Activated CD8-positive, alpha-beta memory T cell treated with anti-CD3 and anti-CD28 coated beads for 48 hours (primary cell): ENCODE data around the gene TMEM125.

Experiments
- DNase-seq, 3 experiments: peaks; one replicate each; pipeline ENCODE4 v3.0.0-alpha.2; 2020; ENCODE audit warnings: low read depth in 2 of 3, low spot score in 2 of 3

TMEM125 gene

DNA sequence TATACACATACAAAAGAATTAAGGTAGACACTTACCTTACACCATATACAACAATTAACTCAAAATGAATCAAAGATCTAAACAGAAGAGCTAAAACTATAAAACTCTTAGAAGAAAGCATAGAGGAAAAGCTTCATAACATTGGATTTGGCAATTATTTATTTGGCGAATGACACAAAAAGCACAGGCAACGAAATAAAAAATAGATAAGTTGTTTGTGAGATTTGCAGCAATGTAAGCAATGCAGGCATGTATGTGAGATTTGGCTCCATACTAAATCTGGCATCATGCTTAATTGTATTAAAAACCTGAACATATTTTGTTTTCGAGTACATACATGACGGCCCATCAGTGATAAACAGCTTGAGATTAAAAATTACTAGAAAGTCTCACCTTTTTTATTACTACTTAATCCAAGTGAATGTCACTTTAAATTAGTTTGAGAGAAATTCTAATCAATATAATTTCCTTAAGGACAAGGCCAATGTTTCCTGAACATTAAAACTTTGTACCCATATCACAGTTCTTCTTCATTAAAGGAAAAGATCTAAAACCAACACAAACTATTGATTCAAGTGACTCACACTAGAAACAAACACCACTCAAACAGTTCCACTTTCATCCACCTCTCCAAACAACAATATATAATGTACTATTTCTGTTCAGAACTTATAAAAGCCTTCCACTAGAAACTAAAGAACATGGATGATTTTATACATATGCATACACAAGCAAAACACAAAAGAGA, 23.1 kb upstream of the TMEM125 start:
- no peak for DNase-seq

DNA sequence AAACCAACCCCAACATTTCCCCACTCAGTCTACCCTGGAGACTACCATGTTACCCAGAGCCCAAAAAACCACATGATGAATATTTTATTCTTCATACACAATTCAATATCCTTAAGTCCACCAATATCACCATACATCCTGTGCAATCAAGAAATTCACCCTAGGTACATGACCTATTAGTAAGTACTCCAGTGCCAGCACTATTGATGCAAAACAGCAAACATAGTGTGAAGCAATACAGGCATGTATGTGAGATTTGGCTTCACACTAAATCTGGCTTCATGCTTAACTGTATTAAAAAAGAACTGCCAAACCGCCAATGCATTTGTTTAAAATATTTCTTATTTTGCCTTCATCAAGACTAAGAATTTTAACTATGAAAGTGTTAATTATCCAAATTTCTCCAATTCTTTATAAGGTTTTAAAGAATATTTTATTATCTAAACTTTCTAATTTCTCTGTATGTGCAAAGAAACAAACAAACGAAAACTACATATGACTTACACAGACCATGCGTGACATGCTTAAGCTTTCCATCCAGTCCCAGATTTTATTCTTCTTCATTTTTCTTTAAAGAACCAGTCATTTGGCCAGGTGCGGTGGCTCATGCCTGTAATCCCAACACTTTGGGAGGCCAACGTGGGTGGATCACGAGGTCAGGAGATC, 22.4 kb upstream of the TMEM125 start:
- DNase-seq: no peak

DNA sequence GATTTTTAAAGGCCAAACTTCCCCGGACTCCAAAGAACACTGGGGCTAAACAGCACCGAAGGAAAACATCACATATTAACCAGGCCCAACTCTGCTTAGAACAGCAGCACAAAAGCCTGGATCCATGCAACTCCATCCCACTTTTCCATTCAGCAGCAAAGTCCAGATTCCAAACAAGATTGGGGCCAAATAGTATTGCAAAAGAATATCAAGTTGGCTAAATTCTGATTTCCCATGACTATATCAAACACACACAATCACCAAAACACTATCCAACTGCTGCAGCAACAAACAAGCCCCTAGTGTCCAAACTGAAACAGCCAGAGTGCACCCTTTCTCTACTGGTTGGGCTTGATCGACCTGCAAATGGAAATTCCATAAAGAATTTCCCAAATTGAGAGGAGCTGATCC, 19.4 kb upstream of the TMEM125 start:
- no peak for DNase-seq

DNA sequence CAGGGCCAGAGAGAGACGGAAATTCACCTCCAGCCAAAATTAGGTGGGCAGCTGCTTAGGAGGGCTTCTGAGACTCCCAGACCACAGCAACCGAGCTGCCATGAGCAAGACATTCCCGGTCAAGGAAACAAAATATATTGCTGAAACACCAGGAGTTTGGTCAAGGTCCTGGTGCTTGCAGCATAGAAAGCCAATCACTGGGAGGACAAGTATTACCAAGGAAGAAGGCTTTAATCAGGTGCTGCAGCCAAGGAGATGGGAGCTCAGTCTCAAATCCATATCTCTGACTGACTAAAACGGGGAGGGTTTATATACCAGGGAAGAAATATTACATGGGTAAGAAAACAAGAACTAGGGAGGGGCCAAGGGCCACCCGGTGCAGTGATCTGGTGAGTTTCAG, 18.8 kb upstream of the TMEM125 start:
- no peak for DNase-seq

DNA sequence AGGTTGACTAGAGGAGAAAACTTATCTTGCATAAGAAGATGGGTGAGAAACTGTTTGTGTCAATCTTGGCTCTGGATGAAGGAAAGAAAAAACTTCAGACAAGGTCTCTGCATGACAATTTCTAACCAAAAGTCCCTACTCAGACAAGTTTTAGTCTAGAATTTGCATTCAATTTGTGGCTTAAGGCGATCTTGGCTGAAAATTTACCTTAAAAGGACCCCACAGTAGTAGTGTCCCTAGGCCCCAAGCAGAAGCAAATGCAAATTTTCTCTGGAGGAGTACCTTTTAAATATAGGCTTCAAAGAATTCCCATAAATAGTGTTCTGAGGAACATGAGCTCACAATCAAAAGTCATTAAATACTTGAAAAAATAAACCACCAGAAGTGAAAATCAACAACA, 17.6 kb upstream of the TMEM125 start:
- no peak for DNase-seq

DNA sequence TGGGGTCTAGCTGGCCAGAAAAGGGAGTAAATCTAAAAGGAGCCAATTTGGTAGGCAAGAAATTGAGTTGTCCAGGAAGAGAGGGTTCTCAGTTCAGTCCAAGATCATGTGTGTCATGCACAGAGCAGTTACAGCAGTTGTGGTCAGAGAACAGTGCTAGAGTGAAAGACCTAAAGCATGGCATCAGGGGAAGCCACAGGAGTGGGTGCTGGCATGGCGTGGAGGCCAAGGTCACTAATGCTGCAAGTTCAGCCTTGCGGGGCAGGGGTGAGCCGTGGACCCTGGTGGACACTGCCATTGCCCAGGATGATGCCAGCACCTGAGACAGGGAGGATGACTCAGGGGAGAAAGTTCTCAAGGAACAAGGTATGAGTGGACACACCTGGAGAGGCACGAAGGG, 16.6 kb upstream of the TMEM125 start:
- no peak for DNase-seq

DNA sequence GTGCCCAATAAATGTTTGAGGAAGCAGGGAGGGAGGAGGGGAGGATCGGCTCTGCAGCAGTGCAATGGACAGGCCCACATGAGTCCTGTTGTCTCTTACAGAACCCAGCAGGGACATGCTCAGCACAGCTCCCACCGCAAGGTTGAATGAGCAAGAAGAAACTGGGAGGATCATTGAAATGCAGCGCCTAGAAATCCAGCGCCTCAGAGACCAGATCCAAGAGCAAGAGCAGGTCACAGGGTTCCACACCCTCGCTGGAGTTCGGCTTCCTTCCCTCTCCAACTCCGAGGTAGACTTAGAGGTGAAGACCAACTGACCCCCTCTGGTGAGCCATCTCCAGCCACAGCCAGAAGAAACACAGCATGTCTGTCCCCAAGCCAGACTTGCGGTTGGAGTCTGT, 15.9 kb upstream of the TMEM125 start:
- no peak for DNase-seq

DNA sequence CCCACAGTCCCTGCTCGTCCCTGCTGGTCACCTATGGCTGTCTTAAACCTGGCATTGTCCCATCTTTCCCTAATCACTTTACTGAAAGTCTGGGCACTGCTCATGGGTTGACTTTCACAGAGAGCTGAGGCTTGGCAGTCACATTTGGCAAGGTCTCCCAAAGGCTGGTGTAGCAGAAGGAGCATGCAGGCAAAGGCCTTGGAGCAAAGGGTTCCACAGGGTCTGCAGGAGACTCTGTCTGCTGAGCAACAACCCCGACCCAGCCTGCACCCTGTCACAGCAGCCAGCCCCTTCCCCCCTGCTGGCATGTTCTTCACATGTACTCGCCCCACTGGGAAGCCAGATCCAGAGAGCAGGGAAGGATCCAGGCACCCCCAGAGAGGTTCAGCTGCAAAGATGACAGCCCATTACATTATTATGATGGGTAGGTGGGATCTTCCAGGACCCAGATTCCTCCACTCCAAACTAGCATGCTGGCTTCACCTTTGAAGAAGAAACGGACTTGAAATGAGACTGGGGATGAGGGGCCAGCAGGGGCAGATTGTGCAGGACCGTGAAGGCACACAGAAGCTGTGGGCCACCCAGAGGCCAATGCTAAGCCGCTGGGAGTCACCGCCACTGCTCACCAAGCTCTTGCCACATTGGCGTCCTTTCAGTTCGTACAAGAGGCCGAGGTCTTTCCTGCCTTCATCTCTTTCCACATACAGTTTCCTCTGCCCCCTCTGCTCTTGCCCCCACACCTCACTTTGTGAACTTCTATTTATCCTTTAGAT, 14.2 kb upstream of the TMEM125 start:
- DNase-seq: no peak

DNA sequence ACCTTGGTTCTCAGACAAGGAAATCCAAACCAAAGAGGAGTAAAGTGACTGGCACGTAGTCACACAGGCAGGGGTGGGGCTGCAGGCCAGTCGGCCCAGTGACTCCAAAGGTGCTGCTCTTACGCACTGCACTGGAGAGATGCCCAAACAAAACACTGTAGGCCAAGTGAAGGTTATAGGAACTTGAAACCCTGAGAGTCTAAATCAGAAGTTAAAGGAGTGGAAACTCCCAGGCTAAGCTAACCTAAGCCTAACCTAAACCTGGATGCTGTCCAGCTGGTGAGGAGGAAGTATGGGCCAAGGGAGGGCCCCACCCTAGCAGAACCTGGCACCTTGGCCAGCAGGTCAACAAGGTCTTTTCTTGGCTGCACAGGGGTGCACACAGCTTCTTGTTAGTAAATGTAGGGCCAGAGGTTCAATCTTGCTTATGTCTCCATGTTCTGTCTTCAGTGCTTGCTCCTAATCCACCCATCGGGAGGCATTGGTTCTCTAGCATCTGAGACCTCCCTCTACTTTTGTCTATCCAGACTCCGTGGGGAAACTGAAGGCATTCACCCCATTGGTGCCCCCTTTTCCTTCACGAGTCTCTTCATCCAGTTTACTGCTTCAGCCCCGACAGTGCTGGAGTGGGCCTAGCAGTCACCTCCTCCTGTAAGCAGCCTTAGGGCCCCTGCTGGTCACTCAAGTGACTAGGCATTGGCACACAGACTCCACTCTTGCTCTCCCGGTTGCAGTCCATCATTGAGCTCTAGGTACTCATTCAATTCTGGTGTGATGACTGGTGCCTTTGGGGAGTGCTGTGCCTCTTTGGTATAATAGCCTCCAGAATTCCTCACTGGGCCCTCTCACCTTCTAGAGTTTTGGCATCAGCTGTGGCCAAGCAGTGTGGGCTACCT, 12.9 kb upstream of the TMEM125 start:
- no peak for DNase-seq

DNA sequence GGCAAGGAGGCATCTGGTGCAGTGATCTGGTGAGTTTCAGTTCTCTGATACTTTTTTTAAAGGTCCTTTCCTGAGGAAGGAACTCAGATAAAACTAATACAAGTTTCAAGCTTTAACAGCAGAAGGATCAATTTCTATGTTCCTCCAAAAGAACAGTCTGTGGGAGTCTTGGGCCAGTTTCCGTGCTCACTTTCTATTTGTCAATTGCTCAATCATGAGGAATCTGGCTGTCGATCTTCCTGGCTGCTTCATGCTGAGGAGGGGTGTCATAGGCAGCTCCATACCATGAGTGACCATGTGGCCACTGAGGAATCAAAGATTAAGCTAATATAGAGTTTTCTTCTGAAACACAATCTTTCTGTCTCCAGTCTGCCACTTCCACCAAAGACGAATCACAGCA, 11.4 kb upstream of the TMEM125 start:
- DNase-seq: no peak

DNA sequence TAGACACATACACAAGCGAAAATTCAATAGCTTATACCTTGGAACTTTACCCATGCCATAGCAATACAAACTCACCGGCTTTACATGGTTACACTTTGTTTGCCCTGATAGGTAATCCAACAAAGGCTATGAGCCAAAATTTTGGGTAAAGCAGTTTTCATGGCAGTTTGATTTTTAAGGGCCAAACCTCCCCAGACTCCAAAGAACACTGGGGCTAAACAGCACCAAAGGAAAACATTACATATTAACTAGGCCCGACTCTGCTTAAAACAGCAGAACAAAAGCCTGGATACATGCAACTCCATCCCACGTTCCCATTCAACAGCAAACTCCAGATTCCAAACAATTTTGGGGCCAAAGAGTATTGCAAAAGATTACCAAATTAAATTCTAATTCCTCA, 4.4 kb upstream of the TMEM125 start:
- DNase-seq: no peak

DNA sequence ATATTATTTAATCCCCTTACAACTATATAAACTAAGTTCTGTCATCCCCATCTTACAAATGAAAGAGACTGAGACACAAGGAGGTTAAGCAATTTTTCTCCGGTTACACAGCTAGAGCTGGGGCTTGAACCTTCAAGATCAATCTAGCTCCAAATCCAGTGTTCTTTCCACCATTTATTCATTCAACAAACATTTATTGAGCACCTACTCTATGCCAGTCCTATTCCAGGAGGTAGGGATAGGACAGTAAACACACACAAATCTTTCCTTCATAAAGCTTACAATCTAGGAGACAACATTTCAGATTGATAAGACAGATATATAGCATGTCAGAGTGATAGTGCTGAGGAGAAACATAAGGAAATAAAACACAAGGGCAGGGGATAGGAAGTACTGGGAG, 2.9 kb upstream of the TMEM125 start:
- DNase-seq: no peak

DNA sequence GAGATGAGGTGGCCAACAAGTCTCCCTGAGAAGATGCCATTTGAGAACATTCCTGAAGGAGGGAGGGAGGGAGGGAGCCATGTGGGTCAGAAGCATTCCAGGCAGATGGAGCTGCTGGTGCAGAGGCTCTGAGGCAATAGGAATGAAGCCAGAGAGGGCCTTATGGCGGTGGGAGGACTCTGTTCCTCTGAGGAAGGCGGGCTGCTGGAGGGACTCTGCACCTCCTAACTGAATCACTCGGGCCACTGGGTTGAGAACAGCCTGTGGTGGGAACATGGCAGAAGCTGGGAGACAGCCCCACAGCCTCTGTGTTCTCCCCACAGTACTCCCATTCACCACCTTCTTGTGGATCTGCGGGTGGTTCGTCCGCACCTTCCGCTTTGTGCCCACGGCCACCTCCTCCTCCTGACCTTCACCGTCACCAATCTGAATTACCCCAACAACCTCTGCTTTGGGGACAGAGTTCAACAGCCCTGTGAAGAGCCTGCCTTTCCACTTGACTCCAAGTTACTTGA, 2.4 kb upstream of the TMEM125 start:
- DNase-seq: no peak

DNA sequence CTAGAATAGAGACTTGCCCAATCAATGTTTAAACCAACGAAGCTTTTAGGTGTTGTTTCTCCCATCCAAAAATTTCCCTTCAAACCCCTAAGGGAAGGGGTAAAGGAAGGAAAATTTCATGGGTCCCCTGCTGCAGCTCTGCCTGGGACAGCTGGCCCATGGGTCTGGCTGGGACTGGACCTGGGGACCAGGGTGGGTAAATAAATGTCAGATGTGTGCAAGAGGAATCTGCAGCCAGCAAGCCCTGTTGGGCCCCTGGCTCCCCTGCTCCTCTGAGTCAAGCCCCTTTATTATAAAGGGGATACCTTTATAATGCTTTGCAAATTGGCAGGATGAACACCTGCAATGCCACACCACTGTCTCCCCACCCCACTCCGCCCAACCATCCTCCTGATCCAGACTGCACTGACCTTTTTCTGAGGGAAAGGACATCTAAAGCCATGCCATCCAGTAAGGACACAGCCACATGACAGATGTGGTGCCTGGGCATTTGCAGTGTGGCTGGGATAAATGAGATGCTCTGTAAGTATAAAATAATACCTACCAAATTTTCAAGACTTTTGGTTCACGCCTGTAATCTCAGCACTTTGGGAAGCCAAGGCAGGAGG, 1.9 kb upstream of the TMEM125 start:
- DNase-seq: no peak

DNA sequence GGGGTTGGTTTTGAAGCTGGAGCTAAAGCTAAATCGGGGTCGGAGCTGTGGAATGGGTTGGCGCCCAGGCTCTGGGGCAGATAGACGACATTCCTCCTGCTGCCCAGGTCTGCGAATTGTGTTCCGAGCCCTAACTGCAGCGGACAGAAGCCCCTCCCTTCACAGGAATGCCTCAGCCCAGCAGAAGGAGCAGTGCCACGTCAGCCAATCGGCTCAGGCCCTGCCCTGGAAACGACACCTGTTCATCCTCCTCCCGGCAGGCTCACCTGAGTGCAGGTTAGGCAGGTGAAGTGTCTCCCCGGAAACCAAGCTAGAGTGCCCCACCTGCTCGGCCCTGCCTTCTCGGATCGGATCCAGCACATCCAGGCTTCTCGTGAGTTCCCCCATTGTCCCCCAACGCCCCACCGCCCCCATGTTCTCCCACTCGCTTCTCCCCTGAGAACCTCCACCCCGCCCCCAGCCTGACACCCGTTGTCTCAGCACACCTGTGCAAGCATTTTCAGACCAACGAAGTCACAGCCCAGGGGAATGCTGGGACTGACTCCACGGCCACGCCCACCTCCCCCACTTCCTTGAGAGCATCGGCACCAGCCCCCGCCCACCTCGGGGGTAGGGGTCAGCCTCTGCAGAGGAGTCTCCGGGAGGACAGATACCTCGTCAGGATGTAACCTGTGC, 775 bp downstream of the TMEM125 start:
- no peak for DNase-seq

DNA sequence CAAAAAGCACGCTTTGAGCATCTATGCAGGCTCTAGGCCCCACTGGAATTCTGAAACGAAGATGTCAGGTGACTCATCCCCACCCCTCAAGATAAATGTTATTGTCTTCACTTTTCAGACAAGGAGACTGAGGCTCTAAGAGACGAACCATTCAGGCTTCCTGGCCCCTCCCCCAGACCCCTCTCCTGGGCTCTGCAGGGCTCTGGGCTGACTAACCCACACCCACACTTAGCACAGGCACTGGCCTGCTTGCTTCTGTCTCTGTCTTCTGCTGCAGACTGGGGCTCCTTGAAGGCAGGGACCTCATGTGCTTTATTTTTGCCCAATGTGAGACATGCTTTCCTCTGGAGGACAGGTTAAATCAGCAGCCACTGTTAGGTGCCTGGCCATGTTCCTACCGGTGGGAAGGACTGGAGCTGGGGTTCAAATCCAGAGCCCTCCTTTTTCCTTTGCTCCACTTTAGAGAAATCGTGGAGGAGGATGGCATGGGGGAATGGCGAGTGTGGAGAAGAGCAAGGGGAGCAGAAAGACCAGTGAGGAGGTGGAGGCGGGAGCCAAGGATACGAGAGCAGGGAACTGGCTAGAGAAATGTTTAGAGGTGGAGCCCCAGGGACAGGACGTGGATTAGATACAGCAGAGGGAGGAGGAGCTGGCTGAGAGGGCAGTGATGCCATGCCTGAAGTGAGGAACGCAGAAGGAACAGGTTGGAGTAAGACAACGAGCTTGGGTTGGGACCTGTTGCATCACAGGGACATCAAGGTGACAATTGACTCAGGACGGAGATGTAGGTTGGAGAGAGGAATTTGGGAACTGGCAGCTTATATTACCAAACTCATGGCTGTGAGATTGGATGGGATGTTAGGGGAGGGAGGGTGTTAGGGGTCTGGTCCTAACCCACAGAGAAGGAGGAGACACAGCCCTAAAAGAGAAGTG, 1.7 kb downstream of the TMEM125 start:
- DNase-seq: no peak

DNA sequence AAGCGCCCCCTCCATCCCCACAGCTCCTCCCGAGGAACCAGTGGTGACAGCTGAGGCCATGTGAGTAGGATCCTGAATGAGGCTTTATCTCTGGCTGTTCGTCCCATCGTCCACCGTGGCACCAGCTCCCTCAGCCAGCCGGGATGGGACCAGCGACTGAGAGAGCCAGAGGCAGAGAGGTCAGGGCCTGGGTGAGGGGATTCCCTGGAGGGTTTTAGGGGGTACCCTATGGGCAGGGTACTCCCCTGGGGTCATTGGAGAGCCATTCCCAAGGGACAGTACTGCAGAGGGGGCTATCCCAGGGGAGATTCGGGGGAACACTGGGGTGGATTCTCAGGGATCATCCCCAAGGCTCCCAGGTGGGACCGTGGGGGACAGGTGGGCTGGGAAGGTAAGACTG, 2.4 kb downstream of the TMEM125 start:
- no peak for DNase-seq

DNA sequence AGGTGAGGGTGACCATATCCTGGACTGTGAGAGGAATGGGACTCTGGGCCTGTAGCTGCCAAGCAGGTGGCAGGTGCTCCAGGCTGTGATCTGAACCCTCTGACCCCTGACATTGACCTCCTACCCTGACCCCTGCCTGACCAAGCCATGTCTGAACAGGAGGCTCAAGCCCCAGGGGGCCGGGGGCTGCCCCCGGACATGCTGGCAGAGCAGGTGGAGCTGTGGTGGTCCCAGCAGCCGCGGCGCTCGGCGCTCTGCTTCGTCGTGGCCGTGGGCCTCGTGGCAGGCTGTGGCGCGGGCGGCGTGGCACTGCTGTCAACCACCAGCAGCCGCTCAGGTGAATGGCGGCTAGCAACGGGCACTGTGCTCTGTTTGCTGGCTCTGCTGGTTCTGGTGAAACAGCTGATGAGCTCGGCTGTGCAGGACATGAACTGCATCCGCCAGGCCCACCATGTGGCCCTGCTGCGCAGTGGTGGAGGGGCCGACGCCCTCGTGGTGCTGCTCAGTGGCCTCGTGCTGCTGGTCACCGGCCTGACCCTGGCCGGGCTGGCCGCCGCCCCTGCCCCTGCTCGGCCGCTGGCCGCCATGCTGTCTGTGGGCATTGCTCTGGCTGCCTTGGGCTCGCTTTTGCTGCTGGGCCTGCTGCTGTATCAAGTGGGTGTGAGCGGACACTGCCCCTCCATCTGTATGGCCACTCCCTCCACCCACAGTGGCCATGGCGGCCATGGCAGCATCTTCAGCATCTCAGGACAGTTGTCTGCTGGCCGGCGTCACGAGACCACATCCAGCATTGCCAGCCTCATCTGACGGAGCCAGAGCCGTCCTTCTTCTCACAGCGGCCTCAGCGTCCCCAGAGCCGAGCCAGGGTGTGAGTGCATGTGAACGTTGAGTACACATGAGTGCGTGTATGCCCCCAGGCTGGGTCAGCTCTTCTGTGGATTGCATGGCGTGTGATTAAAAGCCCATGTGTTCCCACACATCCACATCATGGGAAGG, 3.1 kb downstream of the TMEM125 start:
- no peak for DNase-seq
